ENCODE measurements around the gene STK24. TPM values are rescaled to one million over a fixed set of nuclear protein-coding genes. Genes with fewer than 3 reads are reported as not detected.

STK24 gene
- total and polyA plus RNA-seq, 10 of the 15 experiments (the other 5 are each of a cell fraction or from before 2014, with no cell fraction given): 7.5 to 115 (median 52.9) TPM

GRCh38 chr13:98526182-98526512 lies 50.8 kb downstream of the STK24 start:
- Histone ChIP-seq H3K27ac (ENCODE audit: control insufficient read depth, insufficient read depth) (peak overlapping the region; percentile 57; the same call in 1 of the 2 replicates), H3K27me3 (replicated peaks in 1 of 2; ENCODE audit: control insufficient read depth in 2 of 2, insufficient read depth in 2 of 2, low read length in 1 of 2) (no peaks in the 10 kb centered on the region), H2AFZ (ENCODE audit: control insufficient read depth, low read depth, low read length) (no peak overlapping the region), H3K9ac (ENCODE audit: control insufficient read depth, insufficient read depth, low read length) (no peak overlapping the region; the same call in 1 of the 2 replicates), H3K4me3 (no peak overlapping the region), H3K4me1 (ENCODE audit: control insufficient read depth, insufficient read depth, low read length) (peaks cover 74% of the 10 kb centered on the region), H3K9me3 (replicated peaks; ENCODE audit: control insufficient read depth, insufficient read depth, low read length) (no peaks in the 10 kb centered on the region), H4K20me1 (ENCODE audit: control insufficient read depth, insufficient read depth) (peaks cover 15% of the 10 kb centered on the region; the same call in 1 of the 2 replicates), H3K36me3 (ENCODE audit: control insufficient read depth in 2 of 2, insufficient read depth in 2 of 2, low read length in 1 of 2) (no peaks in the 10 kb centered on the region; a peak in 1 of 4 replicates), H3K4me2 (ENCODE audit: control insufficient read depth, insufficient read depth) (peak overlapping the region; percentile 10), H3K79me2 (ENCODE audit: control insufficient read depth, insufficient read depth, low read length) (peaks cover 98% of the 10 kb centered on the region)
- POLR2A ChIA-PET: interaction anchor here (0.9 to 2.1 kb wide), 5 partner anchors 12 to 46 kb away, joined by 3 to 6 read pairs (median 4); no protein-coding TSS in a partner anchor
- RAD21 ChIA-PET (ENCODE audit: unreplicated experiment): interaction anchor here (0.8 to 1.7 kb wide), 5 partner anchors 10 to 127 kb away, joined by 3 to 5 read pairs (median 4); no protein-coding TSS in a partner anchor
- intact Hi-C loops (cut with micrococcal nuclease; ENCODE audit: unreplicated experiment) (no loop called here), in situ Hi-C loops (cut with MboI) (no loop called here)
- CTCF ChIA-PET: interaction anchor here (1.1 to 2.4 kb wide), 4 partner anchors 10 to 127 kb away, joined by 3 to 11 read pairs (median 4); no protein-coding TSS in a partner anchor
- ATAC-seq (peak; percentile 16), FAIRE-seq (peak; percentile 47), DNase-seq (ENCODE audit: low read depth, low spot score) (no peak)
- BruUV-seq (replicated peaks): no TSS peak
- peak; percentile 51; the same call in 1 of the 2 replicates for TF ChIP-seq JUNB (IDR thresholded peaks at IDR 0.05)
- TF ChIP-seq IKZF2 (IDR thresholded peaks at IDR 0.05): 0 out of 4 replicates have a peak, but pooled peaks of 1 of the 2 experiments have one; percentile 2
- 0 out of 2 replicates have a peak, but pooled peaks have one; percentile 8 for TF ChIP-seq MEF2A (IDR thresholded peaks at IDR 0.05; ENCODE audit: insufficient read depth, low read depth, low read length)
- 0 out of 2 replicates have a peak, but pooled peaks have one; percentile 42 for TF ChIP-seq NFIC (IDR thresholded peaks at IDR 0.05; ENCODE audit: low read depth, low read length)
- TF ChIP-seq IRF4 (IDR thresholded peaks at IDR 0.05; ENCODE audit: low read depth, low read length): peak; percentile 71; the same call in 1 of the 2 replicates
- TF ChIP-seq ATF2 (IDR thresholded peaks at IDR 0.05; ENCODE audit: low read length): peak; percentile 19; the same call in 1 of the 2 replicates
- TF ChIP-seq MXI1 (IDR thresholded peaks at IDR 0.05; ENCODE audit: low read depth, low read length): no peak
- peak; percentile 33; the same call in 1 of the 2 replicates for TF ChIP-seq NBN (IDR thresholded peaks at IDR 0.05)
- TF ChIP-seq CREM (IDR thresholded peaks at IDR 0.05; ENCODE audit: low read depth): no peak
- SMC1A ChIA-PET (ENCODE audit: uncharacterized antibody, unreplicated experiment): interaction anchor here (0.6 to 1.8 kb wide), 9 partner anchors 10 to 60 kb away, joined by 3 to 10 read pairs (median 4); no protein-coding TSS in a partner anchor
- WGBS (ENCODE audit: insufficient coverage, insufficient replicate concordance, low lambda C conversion rate, missing lambda C conversion rate): 0% methylated on average over 2 of the region's 2 CpGs
